ENCODE measurements around the gene THADA.

DNA sequence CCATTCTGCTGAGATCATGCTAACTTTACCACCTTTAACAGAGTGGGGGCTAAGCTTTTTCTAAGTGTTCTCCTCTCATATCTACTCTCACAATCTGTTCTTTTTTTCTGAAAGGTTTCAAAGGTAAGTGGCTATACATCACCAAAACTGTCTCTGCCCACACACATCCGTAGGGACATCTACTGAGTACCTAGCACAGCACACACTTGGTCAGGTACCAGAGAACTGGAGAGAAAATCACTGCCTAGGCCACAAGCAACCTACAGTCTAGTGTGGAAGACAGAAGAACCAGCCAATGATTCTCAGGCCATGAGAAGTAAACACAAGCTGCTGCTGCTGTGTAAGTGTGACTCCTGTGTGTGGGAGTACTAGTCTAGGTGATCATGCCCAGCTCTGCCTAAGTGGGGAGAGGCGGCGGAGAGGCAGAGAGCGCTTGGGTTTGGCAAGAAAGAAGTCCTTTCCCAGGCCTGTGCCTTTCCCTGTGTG, 193.3 kb downstream of the THADA start:
- TF ChIP-seq, protein P1, sequence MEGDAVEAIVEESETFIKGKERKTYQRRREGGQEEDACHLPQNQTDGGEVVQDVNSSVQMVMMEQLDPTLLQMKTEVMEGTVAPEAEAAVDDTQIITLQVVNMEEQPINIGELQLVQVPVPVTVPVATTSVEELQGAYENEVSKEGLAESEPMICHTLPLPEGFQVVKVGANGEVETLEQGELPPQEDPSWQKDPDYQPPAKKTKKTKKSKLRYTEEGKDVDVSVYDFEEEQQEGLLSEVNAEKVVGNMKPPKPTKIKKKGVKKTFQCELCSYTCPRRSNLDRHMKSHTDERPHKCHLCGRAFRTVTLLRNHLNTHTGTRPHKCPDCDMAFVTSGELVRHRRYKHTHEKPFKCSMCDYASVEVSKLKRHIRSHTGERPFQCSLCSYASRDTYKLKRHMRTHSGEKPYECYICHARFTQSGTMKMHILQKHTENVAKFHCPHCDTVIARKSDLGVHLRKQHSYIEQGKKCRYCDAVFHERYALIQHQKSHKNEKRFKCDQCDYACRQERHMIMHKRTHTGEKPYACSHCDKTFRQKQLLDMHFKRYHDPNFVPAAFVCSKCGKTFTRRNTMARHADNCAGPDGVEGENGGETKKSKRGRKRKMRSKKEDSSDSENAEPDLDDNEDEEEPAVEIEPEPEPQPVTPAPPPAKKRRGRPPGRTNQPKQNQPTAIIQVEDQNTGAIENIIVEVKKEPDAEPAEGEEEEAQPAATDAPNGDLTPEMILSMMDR (IDR thresholded peaks at IDR 0.05 in 8 of 11, conservative IDR thresholded peaks at IDR 0.05 in 3 of 11) = no peak
- TF ChIP-seq POLR2A (IDR thresholded peaks at IDR 0.05) (no peak), POLR2AphosphoS5 (IDR thresholded peaks at IDR 0.05) (no peak)
